Measurements from ENCODE around the gene RAB20. TPM values are rescaled to one million over a fixed set of nuclear protein-coding genes. Genes with fewer than 3 reads are reported as not detected.

Gene RAB20
- total and polyA plus RNA-seq, 10 donors = 19.1 to 96.4 (median 52.8) TPM

GRCh38 chr13:110605132-110605531 is 43.6 kb upstream of the RAB20 start:
- Histone ChIP-seq H3K36me3 (no peaks in the 10 kb centered on the region), H3K4me1 (peaks cover 0 to 12% (median 4%) of the 10 kb centered on the region in 6 donors), H3K27ac (no peak overlapping the region), H3K27me3 (replicated peaks in 1 of 7) (no peaks in the 10 kb centered on the region), H3K4me3 (no peak overlapping the region), H3K9me3 (no peaks in the 10 kb centered on the region)
- DNase-seq = no peak
- 90 to 96% (median 93%) methylated on average over 6 of the region's 6 CpGs for WGBS, 5 donors
- intact Hi-C loops (cut with DNase I; ENCODE audit: low total_unique reads) = no loop called here
- TF ChIP-seq POLR2AphosphoS5 (IDR thresholded peaks at IDR 0.05) = no peak
- TF ChIP-seq CTCF (IDR thresholded peaks at IDR 0.05 in 8 of 11, conservative IDR thresholded peaks at IDR 0.05 in 3 of 11) = no peak
- TF ChIP-seq POLR2A (IDR thresholded peaks at IDR 0.05) = no peak

DNA sequence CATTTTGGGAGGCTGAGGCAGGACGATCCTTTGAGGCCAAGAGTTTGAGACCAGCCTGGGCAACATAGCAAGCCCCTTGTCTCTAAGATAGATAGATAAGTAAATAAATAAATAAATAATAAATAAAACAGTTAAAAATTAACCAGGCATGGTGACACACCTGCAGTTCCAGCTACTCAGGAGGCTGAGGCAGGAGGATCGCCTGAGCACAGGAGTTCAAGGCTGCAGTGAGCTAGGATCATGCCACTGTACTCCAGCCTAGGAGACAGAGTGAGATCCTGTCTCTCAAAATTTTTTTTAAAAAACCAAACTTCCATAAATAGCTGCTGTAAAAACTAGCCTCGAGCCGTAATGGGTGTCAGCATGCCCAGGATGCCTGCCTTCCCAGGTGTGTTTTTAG is 39.5 kb upstream of the RAB20 start:
- Histone ChIP-seq H3K27me3 (replicated peaks in 1 of 7) (no peaks in the 10 kb centered on the region), H3K27ac (no peak overlapping the region), H3K4me3 (no peak overlapping the region), H3K36me3 (no peaks in the 10 kb centered on the region), H3K9me3 (no peaks in the 10 kb centered on the region), H3K4me1 (no peaks in the 10 kb centered on the region)
- WGBS, 5 donors = 78 to 93% (median 91%) methylated on average over 4 of the region's 4 CpGs
- DNase-seq = no peak
- intact Hi-C loops (cut with DNase I; ENCODE audit: low total_unique reads) = no loop called here
- TF ChIP-seq CTCF (IDR thresholded peaks at IDR 0.05 in 8 of 11, conservative IDR thresholded peaks at IDR 0.05 in 3 of 11) (no peak), POLR2A (IDR thresholded peaks at IDR 0.05) (no peak), POLR2AphosphoS5 (IDR thresholded peaks at IDR 0.05) (no peak)

DNA sequence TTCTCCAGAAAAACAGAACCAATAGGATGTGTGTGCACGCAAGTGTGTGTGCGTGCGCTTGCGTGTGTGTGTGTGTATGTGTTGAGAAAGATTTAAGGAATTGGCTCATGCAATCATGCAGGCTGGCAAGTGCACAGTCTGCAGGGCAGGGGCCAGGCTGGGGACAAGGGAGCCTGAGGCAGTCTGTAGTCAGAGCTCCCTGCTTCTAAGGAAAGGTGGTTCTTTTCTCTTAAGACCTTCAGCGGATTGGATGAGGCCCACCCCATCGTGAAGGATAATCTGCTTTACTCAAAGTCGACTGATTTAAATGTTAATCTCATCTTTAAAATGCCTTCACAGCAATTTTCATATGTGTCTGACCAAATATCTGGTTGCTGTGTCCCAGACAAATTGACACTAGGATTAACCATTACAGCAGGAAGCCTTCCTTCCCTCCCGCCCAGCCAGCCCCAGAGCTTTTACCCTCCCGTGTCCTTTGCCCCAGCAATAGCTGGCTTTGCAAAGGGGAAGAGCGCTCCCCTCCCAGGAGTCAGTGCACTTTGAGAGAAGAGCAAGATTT is 38.8 kb upstream of the RAB20 start:
- Histone ChIP-seq H3K27me3 (replicated peaks in 1 of 7) (no peaks in the 10 kb centered on the region), H3K4me3 (no peak overlapping the region), H3K4me1 (no peaks in the 10 kb centered on the region), H3K36me3 (no peaks in the 10 kb centered on the region), H3K27ac (no peak overlapping the region), H3K9me3 (no peaks in the 10 kb centered on the region)
- TF ChIP-seq POLR2AphosphoS5 (IDR thresholded peaks at IDR 0.05) (no peak), CTCF (IDR thresholded peaks at IDR 0.05 in 8 of 11, conservative IDR thresholded peaks at IDR 0.05 in 3 of 11) (no peak), POLR2A (IDR thresholded peaks at IDR 0.05) (no peak)
- 86 to 93% (median 89%) methylated on average over 10 of the region's 10 CpGs for WGBS, 5 donors
- DNase-seq = no peak
- intact Hi-C loops (cut with DNase I; ENCODE audit: low total_unique reads) = no loop called here

DNA sequence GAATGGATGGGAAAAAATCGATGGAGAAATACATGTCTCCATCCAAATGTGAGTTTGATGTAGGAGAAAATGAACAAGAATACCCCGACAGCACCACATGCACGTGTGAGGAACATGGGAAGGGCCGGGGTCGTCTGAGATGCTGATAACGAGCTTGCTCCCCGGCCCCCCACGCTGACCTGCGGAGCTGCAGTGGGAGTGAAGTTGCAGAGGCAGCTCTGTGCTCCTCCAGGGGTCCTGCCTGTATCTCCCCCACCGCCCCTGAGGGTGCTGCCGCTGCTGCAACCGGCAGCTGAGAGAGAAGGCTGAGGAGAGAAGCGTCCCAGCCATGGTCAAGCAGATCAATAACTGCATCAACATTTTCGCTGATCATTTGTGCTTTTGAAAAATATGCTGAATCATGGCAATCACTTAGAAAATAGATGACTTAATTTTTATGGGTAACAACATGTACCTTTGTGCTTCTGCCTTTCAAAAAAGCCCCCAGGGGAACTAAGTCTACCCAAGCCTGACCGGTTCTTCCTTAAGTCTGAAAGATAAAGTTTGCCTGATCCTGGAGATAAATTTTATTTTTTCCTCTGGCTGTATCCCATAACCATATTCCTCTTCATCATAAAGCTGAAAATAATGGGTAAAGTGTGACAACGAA is 35.6 kb upstream of the RAB20 start:
- H3K4me3 ChIP-seq = no peak overlapping the region
- no peak overlapping the region for H3K27ac ChIP-seq
- 81 to 87% (median 84%) methylated on average over 16 of the region's 16 CpGs for WGBS, 5 donors
- no peaks in the 10 kb centered on the region for H3K36me3 ChIP-seq
- H3K4me1 ChIP-seq = peaks cover 0 to 6% (median 4%) of the 10 kb centered on the region in 6 donors
- intact Hi-C loops (cut with DNase I; ENCODE audit: low total_unique reads) = loop anchor here (10.0 kb wide), 1 partner anchor 218 kb away; no protein-coding TSS in a partner anchor
- no peak for TF ChIP-seq POLR2A (IDR thresholded peaks at IDR 0.05)
- TF ChIP-seq POLR2AphosphoS5 (IDR thresholded peaks at IDR 0.05) = no peak
- TF ChIP-seq CTCF (IDR thresholded peaks at IDR 0.05 in 8 of 11, conservative IDR thresholded peaks at IDR 0.05 in 3 of 11) = no peak
- no peak for DNase-seq
- H3K27me3 ChIP-seq (replicated peaks in 1 of 7) = no peaks in the 10 kb centered on the region
- H3K9me3 ChIP-seq = no peaks in the 10 kb centered on the region

Data from spleen (tissue), 11 donors.